Endothelial cell of umbilical vein (primary cell): Measurements from ENCODE around the gene SP6. TPM values are rescaled to one million over a fixed set of nuclear protein-coding genes. Genes with fewer than 3 reads are reported as not detected.

ENCODE experiments used
- BruUV-seq: library from RNA; stranded (reverse); fragments of 400-500 nt; replicated peaks from 2 replicates; lab custom pipeline; 2021; lab: Mats Ljungman, UMichigan
- CTCF ChIA-PET: fragments of 300-600, 350-600 bp; sonication (Branson Sonifier 250); formaldehyde crosslinking; loops from one replicate; lab custom pipeline; 2021; ENCODE audit warnings: antibody characterized with exemption, inconsistent platforms; lab: Charles Lee
- POLR2A ChIA-PET: fragments of 300-600, 350-600 bp; sonication (Branson Sonifier 250); formaldehyde crosslinking; loops from one replicate; lab custom pipeline; 2021; ENCODE audit warnings: antibody characterized with exemption, inconsistent platforms; lab: Charles Lee
- DNase-seq: peaks from one replicate; pipeline ENCODE4 v3.0.0-alpha.2; 2011; ENCODE audit warnings: low read depth, low spot score
- FAIRE-seq: peaks from 2 replicates; lab custom pipeline; 2011; peaks lifted over from hg19 to GRCh38; lab: Jason Lieb, UNC
- H2AFZ ChIP-seq: 2 replicates; pipeline ENCODE4 v1.6.0; 2012; ENCODE audit warnings: low read depth, low read length, control low read depth, inconsistent platforms
- H3K27ac ChIP-seq: 2 replicates; pipeline ENCODE4 v1.5.1; 2011; ENCODE audit warnings: low read depth, mild to moderate bottlenecking, control low read depth, low read length, moderate library complexity; ENCODE audit not compliant: insufficient read depth
- H3K27me3 ChIP-seq, 2 experiments: 2 replicates each; pipeline versions ENCODE4 v1.6.0 to v1.6.1; 2011; ENCODE audit warnings: low read length in 2 of 2, mixed read lengths in 1 of 2; ENCODE audit not compliant: control insufficient read depth in 2 of 2, insufficient read depth in 2 of 2
- H3K36me3 ChIP-seq, 2 experiments: 2 replicates in 1 of 2; 3 replicates in 1 of 2; pipeline ENCODE4 v1.5.1; 2011; ENCODE audit warnings: low read length in 2 of 2, mild to moderate bottlenecking in 1 of 2, moderate library complexity in 1 of 2; ENCODE audit not compliant: control insufficient read depth in 2 of 2, insufficient read depth in 2 of 2; ENCODE audit errors: extremely low read depth in 1 of 2
- H3K4me1 ChIP-seq: 3 replicates; pipeline ENCODE4 v1.5.1; 2011; ENCODE audit warnings: mild to moderate bottlenecking, low read length; ENCODE audit not compliant: control insufficient read depth, insufficient read depth; ENCODE audit errors: extremely low read depth
- H3K4me2 ChIP-seq: 2 replicates; pipeline ENCODE4 v1.6.1; 2011; ENCODE audit warnings: low read length, control low read depth, mixed read lengths; ENCODE audit not compliant: insufficient read depth
- H3K4me3 ChIP-seq, 3 experiments: fragments of 200-600 bp in 1 of 3; sonication (generic), shearing (Covaris generic) in 1 of 3; replicated peaks in 1 of 3; 2 replicates each; pipeline ENCODE4 v1.5.1; 2011 to 2016; ENCODE audit warnings: control low read depth in 3 of 3, low read length in 3 of 3, mild to moderate bottlenecking in 2 of 3, inconsistent platforms in 1 of 3, low read depth in 1 of 3, moderate library complexity in 1 of 3; ENCODE audit not compliant: insufficient read depth in 1 of 3
- H3K79me2 ChIP-seq: 2 replicates; pipeline ENCODE4 v1.6.0; 2012; ENCODE audit warnings: low read length, inconsistent platforms; ENCODE audit not compliant: control insufficient read depth, insufficient read depth
- H3K9ac ChIP-seq: replicated peaks from 2 replicates; pipeline ENCODE3; 2011; ENCODE audit warnings: low read length, control low read depth; ENCODE audit not compliant: insufficient read depth; ENCODE audit errors: extremely low read depth
- H3K9me1 ChIP-seq: replicated peaks from 3 replicates; pipeline ENCODE4 v1.6.0; 2011; ENCODE audit warnings: mild to moderate bottlenecking, low read length; ENCODE audit not compliant: control insufficient read depth, insufficient read depth; ENCODE audit errors: extremely low read depth
- H3K9me3 ChIP-seq: replicated peaks from 2 replicates; pipeline ENCODE4 v1.5.1; 2012; ENCODE audit warnings: low read length, inconsistent platforms; ENCODE audit not compliant: control insufficient read depth, insufficient read depth
- H4K20me1 ChIP-seq: replicated peaks from 2 replicates; pipeline ENCODE3; 2011; ENCODE audit warnings: mild to moderate bottlenecking, low read length; ENCODE audit not compliant: control insufficient read depth, insufficient read depth; ENCODE audit errors: extremely low read depth
- CTCF ChIP-seq, 2 donors: IDR thresholded peaks; 1 replicate in 1 of 2; 2 replicates in 1 of 2; pipeline ENCODE4 v1.5.1; 2011; ENCODE audit warnings: low read length in 2 of 2, mild to moderate bottlenecking in 2 of 2, moderate library complexity in 2 of 2, control low read depth in 1 of 2, inconsistent platforms in 1 of 2, low read depth in 1 of 2; ENCODE audit not compliant: insufficient read depth in 1 of 2; ENCODE audit errors: extremely low read depth in 1 of 2
- EZH2 ChIP-seq: IDR thresholded peaks from 2 replicates; pipeline ENCODE4 v1.6.1; 2012; ENCODE audit warnings: borderline replicate concordance, low read depth, mild to moderate bottlenecking, moderate library complexity, low read length, inconsistent platforms; ENCODE audit not compliant: severe bottlenecking
- FOS ChIP-seq: IDR thresholded peaks from 2 replicates; pipeline ENCODE4 v1.6.1; 2011; ENCODE audit warnings: mild to moderate bottlenecking, low read length, moderate library complexity, borderline replicate concordance; ENCODE audit not compliant: insufficient read depth
- GATA2 ChIP-seq: IDR thresholded peaks from 2 replicates; pipeline ENCODE4 v1.7.0; 2011; ENCODE audit warnings: low read depth, mild to moderate bottlenecking, moderate library complexity, mixed read lengths, low read length; ENCODE audit not compliant: insufficient read length, insufficient read depth
- JUN ChIP-seq: IDR thresholded peaks from 2 replicates; pipeline ENCODE4 v1.6.1; 2011; ENCODE audit warnings: borderline replicate concordance, low read depth; ENCODE audit not compliant: insufficient read length, insufficient read depth
- MAX ChIP-seq: IDR thresholded peaks from 2 replicates; pipeline ENCODE4 v1.6.1; 2011; ENCODE audit not compliant: insufficient read depth, insufficient read length
- MYC ChIP-seq: IDR thresholded peaks from one replicate; pipeline ENCODE4 v1.6.1; 2011; ENCODE audit warnings: mild to moderate bottlenecking, low read depth, low read length
- POLR2A ChIP-seq: IDR thresholded peaks from 2 replicates; pipeline ENCODE4 v1.6.1; 2012; ENCODE audit warnings: low read depth, mild to moderate bottlenecking, control low read depth, low read length
- POLR2AphosphoS5 ChIP-seq: IDR thresholded peaks from 2 replicates; pipeline ENCODE4 v1.6.1; 2012; ENCODE audit warnings: low read depth, mild to moderate bottlenecking, control low read depth, low read length, moderate library complexity; ENCODE audit not compliant: insufficient read depth
- dilution Hi-C: fragments of 300-500 bp; cut with MboI; formaldehyde crosslinking; loops from one replicate; pipeline ENCODE4 v1.15.0; 2019; ENCODE audit warnings: low sequenced_read_pairs; ENCODE audit not compliant: extremely low pct_ligation_motif_present
- intact Hi-C: fragments of 100-400 bp; cut with micrococcal nuclease; formaldehyde crosslinking; loops from one replicate; pipeline ENCODE4 v1.10.0; 2022
- polyA plus RNA-seq, 4 experiments: library from polyadenylated mRNA; depleted of rRNA in 3 of 4; stranded (reverse) in 3 of 4; unstranded in 1 of 4; fragments of >200 nt; gene quantifications; 2 replicates each; pipeline versions ENCODE4 v1.2.1 to v1.2.3, GENCODE V29; 2011 to 2012; ENCODE audit warnings: missing spikeins in 1 of 4
- total RNA-seq: library from RNA; stranded (reverse); gene quantifications from 2 replicates; pipeline ENCODE4 v1.2.3, GENCODE V29; 2021

SP6 gene
- total and polyA plus RNA-seq, 2 donors (not counting 3 experiments of a cell fraction or from before 2014, with no cell fraction given): 0.11 to 1.3 TPM

- TF ChIP-seq POLR2AphosphoS5 (no peak), JUN (no peak), FOS (no peak), GATA2 (no peak), MYC (no peak), POLR2A (no peak), EZH2 (no peak), MAX (no peak), CTCF (IDR thresholded peaks at IDR 0.05; ENCODE audit: extremely low read depth in 1 of 2, insufficient read depth in 1 of 2, low read depth in 1 of 2, low read length in 2 of 2) (no peak)
- Histone ChIP-seq H3K9me3 (no peaks in the 10 kb centered on the region), H3K9me1 (no peaks in the 10 kb centered on the region), H3K4me3 (no peak overlapping the region), H3K4me2 (no peak overlapping the region), H3K27ac (no peak overlapping the region), H2AFZ (no peak overlapping the region), H3K36me3 (peaks cover 0 to 4% of the 10 kb centered on the region in 2 experiments), H3K4me1 (peaks cover 17% of the 10 kb centered on the region), H4K20me1 (no peaks in the 10 kb centered on the region), H3K27me3 (no peaks in the 10 kb centered on the region), H3K9ac (no peak overlapping the region), H3K79me2 (no peaks in the 10 kb centered on the region)
- ChIA-PET POLR2A (no interaction called here), CTCF (interaction anchor here (3.3 kb wide), 1 partner anchor 52 kb away, joined by 162 read pairs; no protein-coding TSS in a partner anchor)
- no peak for DNase-seq
- intact Hi-C loops (no loop called here), dilution Hi-C loops (no loop called here)
- BruUV-seq: no TSS peak
- no peak for FAIRE-seq
Measured at GRCh38 chr17:47839071-47839470, 11.9 kb downstream of the SP6 start.
